ENCODE results near the gene PRDM2.

GRCh38 chr1:13749543-13750341 is 49.8 kb downstream of the PRDM2 start:
- TF ChIP-seq CTCF (IDR thresholded peaks at IDR 0.05) = no peak
- no peak for TF ChIP-seq EP300 (IDR thresholded peaks at IDR 0.05)

Data from suprapubic skin (tissue), 3 donors.